MM.1S (cell line): ENCODE measurements around the gene PTTG1IP.

Experiments used
- DNase-seq: peaks from one replicate; pipeline ENCODE4 v3.0.0-alpha.2; 2015
- H2AFZ ChIP-seq: fragments of 300-600 bp; sonication (generic); 2 replicates; pipeline ENCODE4 v1.6.0; 2016; ENCODE audit warnings: antibody characterized with exemption, low read length
- H3F3A ChIP-seq: fragments of 300-600 bp; sonication (generic); 2 replicates; pipeline ENCODE4 v1.6.1; 2016; ENCODE audit warnings: mild to moderate bottlenecking, antibody characterized with exemption, low read length, moderate library complexity, mixed read lengths; ENCODE audit not compliant: insufficient read depth
- H3K27ac ChIP-seq: fragments of 300-600 bp; sonication (generic); 2 replicates; pipeline ENCODE4 v1.5.1; 2016; ENCODE audit warnings: mild to moderate bottlenecking, low read length
- H3K27me3 ChIP-seq: fragments of 300-600 bp; sonication (generic); replicated peaks from 2 replicates; pipeline ENCODE4 v1.6.0; 2016; ENCODE audit warnings: low read length; ENCODE audit not compliant: insufficient read depth
- H3K36me3 ChIP-seq: fragments of 300-600 bp; sonication (generic); replicated peaks from 2 replicates; pipeline ENCODE4 v1.6.1; 2016; ENCODE audit warnings: mild to moderate bottlenecking, low read length, mixed read lengths; ENCODE audit not compliant: insufficient read depth
- H3K4me1 ChIP-seq: fragments of 300-600 bp; sonication (generic); 2 replicates; pipeline ENCODE4 v1.6.1; 2016; ENCODE audit warnings: low read length, mixed read lengths
- H3K4me2 ChIP-seq: fragments of 300-600 bp; sonication (generic); 2 replicates; pipeline ENCODE4 v1.6.0; 2016; ENCODE audit warnings: low read depth, low read length
- H3K4me3 ChIP-seq: fragments of 300-600 bp; sonication (generic); 2 replicates; pipeline ENCODE4 v1.5.1; 2016; ENCODE audit warnings: low read length, mixed read lengths
- H3K79me2 ChIP-seq: fragments of 300-600 bp; sonication (generic); 2 replicates; pipeline ENCODE4 v1.6.1; 2016; ENCODE audit warnings: mixed run types, low read length, mixed read lengths
- H3K9ac ChIP-seq: fragments of 300-600 bp; sonication (generic); 2 replicates; pipeline ENCODE4 v1.6.1; 2016; ENCODE audit warnings: low read length, mixed read lengths
- H3K9me2 ChIP-seq: fragments of 300-600 bp; sonication (generic); replicated peaks from 2 replicates; pipeline ENCODE4 v1.6.1; 2016; ENCODE audit warnings: mild to moderate bottlenecking, low read length, mixed read lengths; ENCODE audit not compliant: insufficient read depth
- H3K9me3 ChIP-seq: fragments of 300-600 bp; sonication (generic); replicated peaks from 2 replicates; pipeline ENCODE4 v1.6.1; 2016; ENCODE audit warnings: mild to moderate bottlenecking, low read length, mixed read lengths; ENCODE audit not compliant: insufficient read depth
- H4K20me1 ChIP-seq: fragments of 300-600 bp; sonication (generic); 2 replicates; pipeline ENCODE4 v1.6.1; 2016; ENCODE audit warnings: mild to moderate bottlenecking, low read length, moderate library complexity, mixed read lengths; ENCODE audit not compliant: insufficient read depth
- EZH2 ChIP-seq: fragments of 300-600 bp; sonication (generic); optimal IDR thresholded peaks from 2 replicates; pipeline ENCODE3; 2017; ENCODE audit warnings: low read depth, mild to moderate bottlenecking, antibody characterized with exemption, low read length, mixed read lengths
- EZH2phosphoT487 ChIP-seq: fragments of 300-600 bp; sonication (generic); IDR thresholded peaks from 2 replicates; pipeline ENCODE4 v1.6.1; 2018; ENCODE audit warnings: antibody characterized with exemption, low read length
- TF ChIP-seq, protein P1 (sequence below): fragments of 300-600 bp; sonication (generic); IDR thresholded peaks from 2 replicates; pipeline ENCODE4 v1.5.1; 2016; ENCODE audit warnings: antibody characterized with exemption, low read length, mixed read lengths

Gene PTTG1IP

DNA sequence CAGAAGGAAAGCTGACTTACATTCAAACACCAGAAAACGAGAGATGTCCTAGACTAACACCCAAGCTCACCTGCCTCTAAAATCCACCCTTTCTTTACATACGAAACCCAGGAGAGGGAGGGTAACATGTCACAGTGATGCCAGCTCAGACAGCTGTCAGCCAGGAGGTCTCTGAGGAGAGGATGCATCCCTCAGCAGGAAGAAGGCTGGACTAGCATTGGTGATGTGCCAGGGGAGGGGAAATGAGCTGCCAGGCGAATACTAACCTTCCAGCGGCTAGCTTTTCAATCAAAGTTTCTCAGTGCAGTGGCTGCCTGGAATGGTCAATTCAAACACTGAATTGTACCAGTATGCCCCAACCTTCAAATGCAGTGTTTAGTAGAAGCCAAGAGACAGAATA, 68.3 kb downstream of the PTTG1IP start:
- Histone ChIP-seq H3K9me2 (no peaks in the 10 kb centered on the region), H3K9me3 (no peaks in the 10 kb centered on the region), H3K4me2 (no peak overlapping the region), H4K20me1 (peaks cover 12% of the 10 kb centered on the region; the same call in 1 of the 2 replicates), H2AFZ (no peak overlapping the region), H3K36me3 (peaks cover 5% of the 10 kb centered on the region; the same call in 1 of the 2 replicates), H3K9ac (no peak overlapping the region), H3F3A (0 out of 2 replicates have a peak, but pooled peaks cover 7% of the 10 kb centered on the region), H3K27ac (no peak overlapping the region), H3K4me3 (no peak overlapping the region), H3K79me2 (peaks cover 39% of the 10 kb centered on the region), H3K4me1 (peaks cover 14% of the 10 kb centered on the region; the same call in 1 of the 2 replicates), H3K27me3 (no peaks in the 10 kb centered on the region)
- TF ChIP-seq EZH2 (no peak), EZH2phosphoT487 (no peak)
- TF ChIP-seq, protein P1, sequence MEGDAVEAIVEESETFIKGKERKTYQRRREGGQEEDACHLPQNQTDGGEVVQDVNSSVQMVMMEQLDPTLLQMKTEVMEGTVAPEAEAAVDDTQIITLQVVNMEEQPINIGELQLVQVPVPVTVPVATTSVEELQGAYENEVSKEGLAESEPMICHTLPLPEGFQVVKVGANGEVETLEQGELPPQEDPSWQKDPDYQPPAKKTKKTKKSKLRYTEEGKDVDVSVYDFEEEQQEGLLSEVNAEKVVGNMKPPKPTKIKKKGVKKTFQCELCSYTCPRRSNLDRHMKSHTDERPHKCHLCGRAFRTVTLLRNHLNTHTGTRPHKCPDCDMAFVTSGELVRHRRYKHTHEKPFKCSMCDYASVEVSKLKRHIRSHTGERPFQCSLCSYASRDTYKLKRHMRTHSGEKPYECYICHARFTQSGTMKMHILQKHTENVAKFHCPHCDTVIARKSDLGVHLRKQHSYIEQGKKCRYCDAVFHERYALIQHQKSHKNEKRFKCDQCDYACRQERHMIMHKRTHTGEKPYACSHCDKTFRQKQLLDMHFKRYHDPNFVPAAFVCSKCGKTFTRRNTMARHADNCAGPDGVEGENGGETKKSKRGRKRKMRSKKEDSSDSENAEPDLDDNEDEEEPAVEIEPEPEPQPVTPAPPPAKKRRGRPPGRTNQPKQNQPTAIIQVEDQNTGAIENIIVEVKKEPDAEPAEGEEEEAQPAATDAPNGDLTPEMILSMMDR: no peak
- DNase-seq: no peak

DNA sequence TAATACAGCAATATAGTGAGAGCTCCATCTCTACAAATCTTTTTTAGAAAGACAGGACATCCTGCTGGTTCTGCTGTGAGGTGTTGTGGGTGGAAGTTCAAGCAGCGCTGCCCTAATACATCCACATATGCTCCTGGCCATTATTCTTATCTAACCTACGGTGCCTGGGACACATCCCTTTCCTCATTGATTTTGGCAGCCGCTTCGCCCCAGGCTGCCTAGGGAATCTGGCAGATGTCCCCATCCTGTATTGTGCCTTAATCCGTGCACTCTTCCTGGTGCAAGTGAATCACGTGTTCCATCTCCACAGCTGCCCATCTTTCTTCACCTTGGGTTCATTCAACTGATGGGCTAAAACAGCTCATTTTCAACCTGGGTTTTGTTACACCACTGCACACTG, 68.7 kb downstream of the PTTG1IP start:
- peaks cover 5% of the 10 kb centered on the region; the same call in 1 of the 2 replicates for H3K36me3 ChIP-seq

DNA sequence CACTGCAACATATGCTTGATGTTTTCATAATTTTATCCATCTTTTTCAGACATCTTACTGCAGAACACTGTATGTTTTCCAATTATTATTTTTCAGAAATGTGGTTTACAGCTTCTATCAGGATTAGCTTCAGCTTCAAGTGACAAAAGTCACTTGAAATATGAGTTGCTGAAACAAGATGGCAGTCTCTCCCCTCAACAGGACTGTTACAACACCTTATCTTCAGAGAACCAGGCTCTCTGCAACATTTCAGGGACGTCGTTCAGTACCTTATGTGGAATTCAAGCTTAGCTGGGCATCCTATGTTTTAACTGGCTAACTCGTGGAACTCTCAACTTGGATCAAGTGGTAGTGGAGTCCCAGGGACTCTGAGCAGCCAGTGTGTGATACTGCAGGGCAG, 69.8 kb downstream of the PTTG1IP start:
- H3F3A ChIP-seq: 0 out of 2 replicates have a peak, but pooled peaks cover 7% of the 10 kb centered on the region
- H3K27me3 ChIP-seq: no peaks in the 10 kb centered on the region
- H3K4me1 ChIP-seq: peaks cover 20% of the 10 kb centered on the region; the same call in 1 of the 2 replicates
- no peak overlapping the region for H2AFZ ChIP-seq
- H4K20me1 ChIP-seq: peaks cover 18% of the 10 kb centered on the region; the same call in 1 of the 2 replicates
- no peak overlapping the region for H3K4me3 ChIP-seq
- no peaks in the 10 kb centered on the region for H3K9me2 ChIP-seq
- H3K27ac ChIP-seq: no peak overlapping the region
- H3K9me3 ChIP-seq: no peaks in the 10 kb centered on the region
- no peak overlapping the region for H3K4me2 ChIP-seq
- TF ChIP-seq EZH2 (no peak), EZH2phosphoT487 (no peak)
- TF ChIP-seq, protein P1: no peak
- H3K36me3 ChIP-seq: peaks cover 5% of the 10 kb centered on the region; the same call in 1 of the 2 replicates
- no peak overlapping the region for H3K9ac ChIP-seq
- DNase-seq: no peak
- peaks cover 44% of the 10 kb centered on the region for H3K79me2 ChIP-seq

More for the DNA sequence above, 68.7 kb downstream of the PTTG1IP start:
- no peaks in the 10 kb centered on the region for H3K9me2 ChIP-seq
- no peak for TF ChIP-seq EZH2phosphoT487
- no peak for TF ChIP-seq EZH2
- TF ChIP-seq, protein P1: no peak
- no peak overlapping the region for H3K27ac ChIP-seq
- H3K9me3 ChIP-seq: no peaks in the 10 kb centered on the region
- peaks cover 18% of the 10 kb centered on the region; the same call in 1 of the 2 replicates for H3K4me1 ChIP-seq
- no peak overlapping the region for H3K4me2 ChIP-seq
- H2AFZ ChIP-seq: no peak overlapping the region
- H3K79me2 ChIP-seq: peaks cover 39% of the 10 kb centered on the region
- H3K27me3 ChIP-seq: no peaks in the 10 kb centered on the region
- H3K4me3 ChIP-seq: no peak overlapping the region
- no peak overlapping the region for H3K9ac ChIP-seq
- 0 out of 2 replicates have a peak, but pooled peaks cover 7% of the 10 kb centered on the region for H3F3A ChIP-seq
- H4K20me1 ChIP-seq: peaks cover 16% of the 10 kb centered on the region; the same call in 1 of the 2 replicates
- no peak for DNase-seq
